Subcutaneous adipose tissue (tissue), 4 donors: ENCODE results near the gene SYTL3. TPM values are rescaled to one million over a fixed set of nuclear protein-coding genes. Genes with fewer than 3 reads are reported as not detected.

Source experiments
- total RNA-seq, 4 donors: library from RNA; depleted of rRNA; stranded (reverse); fragments of >200 nt; gene quantifications; one replicate each; pipeline ENCODE4 v1.1.0, GENCODE V29; 2016
- TF ChIP-seq, protein P1 (sequence below): fragments of 450-650 bp; IDR thresholded peaks from one replicate; pipeline ENCODE4 v1.5.1; 2016; ENCODE audit warnings: low read depth, mild to moderate bottlenecking, control low read depth, antibody characterized with exemption, moderate library complexity

SYTL3 gene
- total RNA-seq, 4 donors from 2014 or later, result 1.3 to 18.2 (median 6.3) TPM

- TF ChIP-seq, protein P1, sequence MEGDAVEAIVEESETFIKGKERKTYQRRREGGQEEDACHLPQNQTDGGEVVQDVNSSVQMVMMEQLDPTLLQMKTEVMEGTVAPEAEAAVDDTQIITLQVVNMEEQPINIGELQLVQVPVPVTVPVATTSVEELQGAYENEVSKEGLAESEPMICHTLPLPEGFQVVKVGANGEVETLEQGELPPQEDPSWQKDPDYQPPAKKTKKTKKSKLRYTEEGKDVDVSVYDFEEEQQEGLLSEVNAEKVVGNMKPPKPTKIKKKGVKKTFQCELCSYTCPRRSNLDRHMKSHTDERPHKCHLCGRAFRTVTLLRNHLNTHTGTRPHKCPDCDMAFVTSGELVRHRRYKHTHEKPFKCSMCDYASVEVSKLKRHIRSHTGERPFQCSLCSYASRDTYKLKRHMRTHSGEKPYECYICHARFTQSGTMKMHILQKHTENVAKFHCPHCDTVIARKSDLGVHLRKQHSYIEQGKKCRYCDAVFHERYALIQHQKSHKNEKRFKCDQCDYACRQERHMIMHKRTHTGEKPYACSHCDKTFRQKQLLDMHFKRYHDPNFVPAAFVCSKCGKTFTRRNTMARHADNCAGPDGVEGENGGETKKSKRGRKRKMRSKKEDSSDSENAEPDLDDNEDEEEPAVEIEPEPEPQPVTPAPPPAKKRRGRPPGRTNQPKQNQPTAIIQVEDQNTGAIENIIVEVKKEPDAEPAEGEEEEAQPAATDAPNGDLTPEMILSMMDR, result no peak
These were observed 130.5 kb downstream of the SYTL3 start for GRCh38 chr6:158780246-158780884.

GRCh38 chr6:158780988-158781691, 131.3 kb downstream of the SYTL3 start:
- TF ChIP-seq, protein P1, result no peak

- TF ChIP-seq, protein P1, result no peak
These were observed 132.0 kb downstream of the SYTL3 start for GRCh38 chr6:158781692-158782373.

DNA sequence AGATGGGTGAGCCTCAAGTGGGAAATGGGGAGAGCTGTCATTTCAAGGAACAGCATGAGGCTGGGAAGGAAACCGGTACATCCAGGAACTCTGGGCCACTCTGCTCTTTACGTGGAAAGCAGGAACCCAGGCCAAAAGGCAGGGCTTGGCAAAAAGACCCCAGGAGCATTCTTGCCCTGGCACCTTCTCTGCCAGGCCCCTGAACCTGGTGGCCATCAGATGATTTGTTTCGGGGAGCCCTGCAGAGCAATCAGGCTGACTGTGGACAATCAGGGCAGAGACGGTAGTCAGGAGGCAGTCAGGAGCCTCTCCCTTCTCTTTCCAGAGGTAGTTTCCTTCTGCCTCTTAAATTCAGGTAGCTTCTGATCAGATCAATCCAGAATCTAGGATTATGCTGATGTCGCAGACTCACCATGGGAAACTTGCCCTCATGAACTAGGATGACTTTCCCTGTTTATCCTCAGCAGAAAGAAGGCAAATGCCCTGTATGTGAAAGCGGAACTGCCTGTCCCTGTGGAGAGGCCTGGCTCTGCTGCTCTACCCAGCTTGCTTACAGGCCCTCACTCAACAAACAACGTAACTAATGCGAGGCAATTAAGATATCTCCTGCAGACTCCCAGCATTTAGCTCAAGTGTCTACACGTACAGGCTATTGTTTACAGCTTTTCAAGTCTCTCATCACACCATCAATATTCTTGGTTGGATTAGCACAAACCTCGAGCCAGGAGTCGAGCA, 132.7 kb downstream of the SYTL3 start:
- TF ChIP-seq, protein P1, result no peak

DNA sequence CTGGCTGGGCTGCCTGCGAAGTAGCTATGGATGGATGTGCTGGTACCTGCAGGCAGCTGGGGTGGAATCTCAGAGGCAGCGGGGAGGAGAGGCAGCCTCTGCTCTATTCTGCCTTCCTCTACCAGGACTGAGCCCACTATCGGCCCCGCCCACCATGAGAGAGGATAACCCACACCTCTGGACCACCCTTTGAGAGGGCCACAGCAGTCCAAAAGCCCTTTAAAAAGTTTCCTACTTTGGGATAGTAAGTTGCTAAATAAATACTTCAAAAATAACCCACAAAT, 133.3 kb downstream of the SYTL3 start:
- TF ChIP-seq, protein P1, result no peak

GRCh38 chr6:158783851-158784250, 134.0 kb downstream of the SYTL3 start:
- TF ChIP-seq, protein P1, result no peak

- TF ChIP-seq, protein P1, result no peak
These were observed 134.7 kb downstream of the SYTL3 start for GRCh38 chr6:158784505-158784904.
